Stomach (tissue), 9 donors: ENCODE data around the gene IGSF11. TPM values are rescaled to one million over a fixed set of nuclear protein-coding genes. Genes with fewer than 3 reads are reported as not detected.

ENCODE experiments used
- DNase-seq, 2 donors: peaks; one replicate each; pipeline versions ENCODE4 v3.0.0 to v3.0.0-alpha.2; 2013 to 2019
- H3K27ac ChIP-seq, 5 donors: fragments of 200-600 bp in 4 of 5; sonication (generic) in 4 of 5; one replicate each; pipeline ENCODE4 v1.5.1; 2013 to 2019; ENCODE audit warnings: mild to moderate bottlenecking in 1 of 5, moderate library complexity in 1 of 5
- H3K27me3 ChIP-seq, 3 donors: fragments of 200-600 bp; sonication (generic); one replicate each; pipeline ENCODE4 v1.5.1; 2017 to 2019; ENCODE audit warnings: mixed run types in 1 of 3
- H3K36me3 ChIP-seq, 4 donors: fragments of 200-600 bp; sonication (generic); 1 replicate in 3 of 4; 2 replicates in 1 of 4; pipeline ENCODE4 v1.5.1; 2016 to 2019
- H3K4me1 ChIP-seq, 4 donors: fragments of 200-600 bp; sonication (generic); one replicate each; pipeline ENCODE4 v1.5.1; 2016 to 2019
- H3K4me3 ChIP-seq, 4 donors: fragments of 200-600 bp; sonication (generic) in 3 of 4; one replicate each; pipeline ENCODE4 v1.5.1; 2016 to 2019; ENCODE audit warnings: mild to moderate bottlenecking in 1 of 4
- H3K9me3 ChIP-seq, 4 donors: fragments of 200-600 bp; sonication (generic); one replicate each; pipeline ENCODE4 v1.5.1; 2016 to 2019
- EP300 ChIP-seq: sonication (generic); formaldehyde crosslinking; IDR thresholded peaks from one replicate; pipeline ENCODE4 v1.6.1; 2017; ENCODE audit warnings: antibody characterized with exemption
- POLR2A ChIP-seq, 4 donors: fragments of 450-650 bp; IDR thresholded peaks; one replicate each; pipeline ENCODE4 v1.6.1; 2016; ENCODE audit warnings: antibody characterized with exemption in 4 of 4, control low read depth in 2 of 4, mild to moderate bottlenecking in 1 of 4, moderate library complexity in 1 of 4
- POLR2AphosphoS5 ChIP-seq, 3 donors: sonication (generic); formaldehyde crosslinking; IDR thresholded peaks; one replicate each; pipeline ENCODE4 v1.6.1; 2016; ENCODE audit warnings: antibody characterized with exemption in 3 of 3
- WGBS, 5 donors: extraction: QIAGEN DNeasy Blood & Tissue Kit in 3 of 5; methylation state at CpG; one replicate each; pipeline versions ENCODE4 v1.1.5 to v1.1.7; 2013 to 2018; 5-methylcytosine and 5-hydroxymethylcytosine counted together
- intact Hi-C: fragments of 100-400 bp; cut with DNase I; formaldehyde crosslinking; loops from one replicate; pipeline ENCODE4 v1.15.1; 2023; ENCODE audit warnings: low total_unique reads
- polyA plus RNA-seq, 3 donors: library from polyadenylated mRNA; stranded (reverse); fragments of 200-250 nt; gene quantifications; one replicate each; pipeline ENCODE4 v1.2.3, GENCODE V29; 2013
- total RNA-seq, 5 donors: library from RNA; depleted of rRNA; stranded (reverse); fragments of >200 nt; gene quantifications; one replicate each; pipeline versions ENCODE4 v1.1.0 to v1.2.3, GENCODE V29; 2014 to 2016
- TF ChIP-seq, protein P1 (sequence below), 7 experiments: fragments of 450-650 bp in 4 of 7; fragments of 200-600 bp in 3 of 7; sonication (generic) in 3 of 7; IDR thresholded peaks; one replicate each; pipeline ENCODE4 v1.5.1; 2016 to 2019; ENCODE audit warnings: antibody characterized with exemption in 7 of 7, control low read depth in 2 of 7, mild to moderate bottlenecking in 1 of 7
- donor health status: healthy with polysubstance abuse.
- donor health status: Bipolar disorder and iron deficiency.
- donor health status: healthy.

IGSF11 gene
- total and polyA plus RNA-seq, 8 donors = 0.55 to 77.7 (median 5.1) TPM; not detected in 4

DNA sequence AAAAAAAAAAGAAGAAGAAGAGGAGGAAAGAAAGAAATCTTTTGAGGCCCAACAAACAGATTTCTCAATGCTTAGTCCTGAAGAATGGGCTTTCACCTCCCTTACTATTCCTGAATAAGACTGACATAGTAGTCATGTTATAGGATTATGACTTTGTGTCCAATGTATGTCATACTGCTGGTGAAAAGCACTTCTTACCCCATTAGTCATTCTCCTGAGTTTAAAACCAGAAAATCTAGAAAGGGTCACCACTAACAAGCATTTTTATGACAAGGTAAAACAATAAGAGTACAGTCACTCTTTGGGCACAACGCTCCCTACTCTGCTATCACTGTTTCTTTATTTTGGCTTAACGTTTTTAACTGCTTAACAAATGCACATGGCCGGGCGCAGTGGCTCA lies 88.2 kb downstream of the IGSF11 start:
- no peak for TF ChIP-seq POLR2A (IDR thresholded peaks at IDR 0.05)
- TF ChIP-seq EP300 = no peak
- no peak for TF ChIP-seq POLR2AphosphoS5 (IDR thresholded peaks at IDR 0.05)
- TF ChIP-seq, protein P1, sequence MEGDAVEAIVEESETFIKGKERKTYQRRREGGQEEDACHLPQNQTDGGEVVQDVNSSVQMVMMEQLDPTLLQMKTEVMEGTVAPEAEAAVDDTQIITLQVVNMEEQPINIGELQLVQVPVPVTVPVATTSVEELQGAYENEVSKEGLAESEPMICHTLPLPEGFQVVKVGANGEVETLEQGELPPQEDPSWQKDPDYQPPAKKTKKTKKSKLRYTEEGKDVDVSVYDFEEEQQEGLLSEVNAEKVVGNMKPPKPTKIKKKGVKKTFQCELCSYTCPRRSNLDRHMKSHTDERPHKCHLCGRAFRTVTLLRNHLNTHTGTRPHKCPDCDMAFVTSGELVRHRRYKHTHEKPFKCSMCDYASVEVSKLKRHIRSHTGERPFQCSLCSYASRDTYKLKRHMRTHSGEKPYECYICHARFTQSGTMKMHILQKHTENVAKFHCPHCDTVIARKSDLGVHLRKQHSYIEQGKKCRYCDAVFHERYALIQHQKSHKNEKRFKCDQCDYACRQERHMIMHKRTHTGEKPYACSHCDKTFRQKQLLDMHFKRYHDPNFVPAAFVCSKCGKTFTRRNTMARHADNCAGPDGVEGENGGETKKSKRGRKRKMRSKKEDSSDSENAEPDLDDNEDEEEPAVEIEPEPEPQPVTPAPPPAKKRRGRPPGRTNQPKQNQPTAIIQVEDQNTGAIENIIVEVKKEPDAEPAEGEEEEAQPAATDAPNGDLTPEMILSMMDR (IDR thresholded peaks at IDR 0.05) = no peak
- intact Hi-C loops = no loop called here
- Histone ChIP-seq H3K4me3 (no peak overlapping the region), H3K4me1 (no peaks in the 10 kb centered on the region), H3K36me3 (no peaks in the 10 kb centered on the region), H3K27me3 (no peaks in the 10 kb centered on the region), H3K9me3 (no peaks in the 10 kb centered on the region), H3K27ac (no peak overlapping the region)
- WGBS, 5 donors = 68 to 75% (median 73%) methylated on average over 4 of the region's 4 CpGs
- DNase-seq = no peak

DNA sequence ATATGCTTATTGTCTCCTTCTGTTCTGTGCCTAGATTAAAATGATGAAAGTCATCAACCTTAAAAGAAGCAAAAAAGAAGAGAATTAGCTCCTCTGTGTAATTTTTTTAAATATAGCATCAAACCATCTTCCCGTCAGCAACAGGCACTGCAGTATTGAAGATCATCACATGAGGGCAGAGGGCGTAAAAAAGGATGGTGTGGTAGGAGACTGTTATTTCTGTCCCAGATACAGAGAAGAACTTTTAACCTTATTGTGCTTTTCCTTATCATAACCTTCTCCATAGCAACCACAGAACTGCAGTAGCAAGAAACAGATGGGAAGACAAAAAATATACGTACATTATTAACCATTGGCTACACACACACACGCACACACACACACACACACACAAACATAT lies 88.8 kb downstream of the IGSF11 start:
- H3K4me1 ChIP-seq = no peaks in the 10 kb centered on the region
- H3K36me3 ChIP-seq = no peaks in the 10 kb centered on the region
- no peaks in the 10 kb centered on the region for H3K9me3 ChIP-seq
- intact Hi-C loops = no loop called here
- H3K4me3 ChIP-seq = no peak overlapping the region
- TF ChIP-seq, protein P1 (IDR thresholded peaks at IDR 0.05) = no peak
- no peak for TF ChIP-seq POLR2A (IDR thresholded peaks at IDR 0.05)
- no peak for TF ChIP-seq EP300
- TF ChIP-seq POLR2AphosphoS5 (IDR thresholded peaks at IDR 0.05) = no peak
- H3K27ac ChIP-seq = no peak overlapping the region
- peak in 1 of 2 donors; percentile 7 for DNase-seq
- no peaks in the 10 kb centered on the region for H3K27me3 ChIP-seq
- WGBS, 5 donors = 70 to 78% (median 75%) methylated on average over 4 of the region's 4 CpGs

DNA sequence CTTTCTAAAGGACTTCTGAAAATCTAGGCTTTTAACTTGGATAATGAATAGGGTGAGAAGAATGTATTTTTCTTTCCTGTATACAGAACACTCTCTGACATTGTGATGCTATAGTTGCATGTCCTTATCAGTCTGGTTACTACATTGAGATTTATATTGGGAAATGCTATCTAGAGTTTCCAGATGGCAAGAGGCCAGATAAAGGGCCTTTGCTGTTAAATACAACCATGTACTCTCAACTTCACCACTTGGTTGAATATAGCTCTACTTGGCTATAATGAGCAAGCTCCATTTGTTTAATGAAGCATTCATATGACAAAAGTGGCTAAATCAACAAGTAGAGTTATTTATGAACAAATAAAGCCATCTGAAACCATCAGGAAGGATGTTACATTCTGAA lies 91.0 kb downstream of the IGSF11 start:
- DNase-seq = peak in 1 of 2 donors; percentile 29
- no peaks in the 10 kb centered on the region for H3K4me1 ChIP-seq
- TF ChIP-seq POLR2AphosphoS5 (IDR thresholded peaks at IDR 0.05) (no peak), POLR2A (IDR thresholded peaks at IDR 0.05) (no peak)
- no peaks in the 10 kb centered on the region for H3K9me3 ChIP-seq
- intact Hi-C loops = no loop called here
- H3K27ac ChIP-seq = no peak overlapping the region
- no peaks in the 10 kb centered on the region for H3K36me3 ChIP-seq
- H3K4me3 ChIP-seq = no peak overlapping the region
- no peaks in the 10 kb centered on the region for H3K27me3 ChIP-seq

DNA sequence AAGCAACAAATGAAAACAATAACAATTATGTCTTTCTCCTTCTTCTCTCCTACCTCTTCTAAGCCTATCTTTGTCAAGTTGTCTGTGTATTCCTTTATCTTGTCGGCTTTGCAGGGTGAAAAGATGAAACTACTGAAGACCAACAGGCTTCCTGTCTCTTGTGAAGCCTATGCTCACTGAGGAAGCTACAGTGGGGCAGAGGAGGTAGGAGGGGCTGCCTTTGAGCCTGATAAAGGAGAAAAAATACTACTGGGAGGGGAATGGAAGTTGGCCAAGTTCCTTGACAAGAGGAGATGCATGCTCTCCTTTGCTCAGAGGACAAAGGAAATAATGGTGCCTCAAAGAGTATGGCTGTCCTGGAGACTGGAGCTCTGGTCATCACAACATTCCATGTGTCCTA lies 92.0 kb downstream of the IGSF11 start:
- Histone ChIP-seq H3K36me3 (no peaks in the 10 kb centered on the region), H3K27ac (no peak overlapping the region), H3K4me1 (no peaks in the 10 kb centered on the region), H3K27me3 (no peaks in the 10 kb centered on the region), H3K4me3 (no peak overlapping the region), H3K9me3 (no peaks in the 10 kb centered on the region)
- DNase-seq = no peak
- no peak for TF ChIP-seq POLR2A (IDR thresholded peaks at IDR 0.05)
- no peak for TF ChIP-seq POLR2AphosphoS5 (IDR thresholded peaks at IDR 0.05)
- TF ChIP-seq, protein P1 (IDR thresholded peaks at IDR 0.05) = no peak
- TF ChIP-seq EP300 = no peak
- WGBS, 5 donors = 48 to 71% (median 60%) methylated on average over 1 of the region's 1 CpG
- intact Hi-C loops = no loop called here

DNA sequence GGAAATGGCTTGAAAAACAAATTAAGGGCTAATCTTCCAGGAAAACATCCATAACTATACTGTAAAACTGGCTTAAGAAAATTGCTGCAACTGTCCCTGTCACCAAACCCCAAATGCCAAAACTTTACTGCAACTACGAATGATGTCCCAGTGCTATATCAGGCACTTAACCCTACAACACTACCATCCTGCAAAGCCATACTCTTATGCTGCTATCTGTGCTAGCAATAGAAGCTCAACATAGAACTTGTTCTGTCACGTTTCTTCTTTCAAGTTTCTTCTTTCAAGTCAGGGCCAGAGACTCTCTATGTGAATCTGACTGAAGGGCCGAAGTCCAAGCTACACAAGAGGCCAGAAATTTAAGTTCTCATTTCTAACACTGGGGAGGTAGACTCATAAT lies 92.5 kb downstream of the IGSF11 start:
- DNase-seq = no peak
- no peaks in the 10 kb centered on the region for H3K36me3 ChIP-seq
- no peak overlapping the region for H3K4me3 ChIP-seq
- intact Hi-C loops = no loop called here
- no peaks in the 10 kb centered on the region for H3K27me3 ChIP-seq
- no peak overlapping the region for H3K27ac ChIP-seq
- no peaks in the 10 kb centered on the region for H3K4me1 ChIP-seq
- TF ChIP-seq, protein P1 (IDR thresholded peaks at IDR 0.05) = no peak
- TF ChIP-seq POLR2AphosphoS5 (IDR thresholded peaks at IDR 0.05) (no peak), EP300 (no peak)
- H3K9me3 ChIP-seq = no peaks in the 10 kb centered on the region
- 79 to 90% (median 81%) methylated on average over 3 of the region's 3 CpGs for WGBS, 5 donors
